Keratinocyte (primary cell): ENCODE results near the gene RNU1-2. TPM values are rescaled to one million over a fixed set of nuclear protein-coding genes. Genes with fewer than 3 reads are reported as not detected.

Experiments used
- DNase-seq: peaks from one replicate; pipeline ENCODE4 v3.0.0-alpha.2; 2011; ENCODE audit warnings: low read depth, missing footprints, low spot score
- FAIRE-seq: peaks from 2 replicates; lab custom pipeline; 2011; peaks lifted over from hg19 to GRCh38; lab: Jason Lieb, UNC
- H2AFZ ChIP-seq: 2 replicates; pipeline ENCODE4 v1.6.0; 2012; ENCODE audit warnings: low read length, control low read depth, inconsistent platforms; ENCODE audit not compliant: control insufficient read depth
- H3K27ac ChIP-seq: 2 replicates; pipeline ENCODE4 v1.5.1; 2011; ENCODE audit warnings: low read length; ENCODE audit not compliant: control insufficient read depth, insufficient read depth
- H3K27me3 ChIP-seq: 3 replicates; pipeline ENCODE4 v1.6.0; 2011; ENCODE audit warnings: low read length; ENCODE audit not compliant: control insufficient read depth, insufficient read depth; ENCODE audit errors: extremely low read depth
- H3K36me3 ChIP-seq, 2 experiments: 2 replicates in 1 of 2; 3 replicates in 1 of 2; pipeline ENCODE4 v1.5.1; 2011; ENCODE audit warnings: low read length in 2 of 2, mild to moderate bottlenecking in 1 of 2; ENCODE audit not compliant: control insufficient read depth in 2 of 2, insufficient read depth in 2 of 2; ENCODE audit errors: extremely low read depth in 1 of 2
- H3K4me1 ChIP-seq: 3 replicates; pipeline ENCODE4 v1.5.1; 2011; ENCODE audit warnings: low read length; ENCODE audit not compliant: control insufficient read depth, insufficient read depth; ENCODE audit errors: extremely low read depth
- H3K4me2 ChIP-seq: 3 replicates; pipeline ENCODE4 v1.6.0; 2011; ENCODE audit warnings: low read depth, low read length; ENCODE audit not compliant: control insufficient read depth, insufficient read depth; ENCODE audit errors: extremely low read depth
- H3K4me3 ChIP-seq, 3 experiments: fragments of 200-600 bp in 1 of 3; sonication (generic) in 1 of 3; 2 replicates in 2 of 3; 3 replicates in 1 of 3; pipeline ENCODE4 v1.5.1; 2011 to 2016; ENCODE audit warnings: low read length in 3 of 3, mild to moderate bottlenecking in 3 of 3, control low read depth in 2 of 3, inconsistent platforms in 1 of 3, low read depth in 1 of 3, mixed read lengths in 1 of 3, mixed run types in 1 of 3, moderate library complexity in 1 of 3; ENCODE audit not compliant: control insufficient read depth in 2 of 3, insufficient read depth in 2 of 3; ENCODE audit errors: extremely low read depth in 1 of 3
- H3K79me2 ChIP-seq: 2 replicates; pipeline ENCODE4 v1.6.0; 2012; ENCODE audit warnings: low read length; ENCODE audit not compliant: control insufficient read depth, insufficient read depth
- H3K9ac ChIP-seq: 3 replicates; pipeline ENCODE4 v1.6.0; 2011; ENCODE audit warnings: low read length; ENCODE audit not compliant: control insufficient read depth, insufficient read depth; ENCODE audit errors: extremely low read depth
- H3K9me1 ChIP-seq: 3 replicates; pipeline ENCODE4 v1.6.0; 2011; ENCODE audit warnings: low read length; ENCODE audit not compliant: control insufficient read depth, insufficient read depth; ENCODE audit errors: extremely low read depth
- H3K9me3 ChIP-seq: 2 replicates; pipeline ENCODE4 v1.5.1; 2012; ENCODE audit warnings: low read depth, low read length; ENCODE audit not compliant: control insufficient read depth
- H4K20me1 ChIP-seq: 3 replicates; pipeline ENCODE4 v1.6.0; 2011; ENCODE audit warnings: low read length; ENCODE audit not compliant: control insufficient read depth, insufficient read depth; ENCODE audit errors: extremely low read depth
- EZH2 ChIP-seq: IDR thresholded peaks from one replicate; pipeline ENCODE4 v1.6.1; 2012; ENCODE audit warnings: inconsistent platforms, mild to moderate bottlenecking, low read length, moderate library complexity
- dilution Hi-C: fragments of 300-500 bp; cut with MboI; formaldehyde crosslinking; loops from one replicate; pipeline ENCODE4 v1.7.0; 2020; ENCODE audit warnings: low sequenced_read_pairs; ENCODE audit not compliant: extremely low pct_ligation_motif_present
- polyA plus RNA-seq, 5 experiments: library from polyadenylated mRNA; depleted of rRNA in 3 of 5; stranded (reverse) in 3 of 5; stranded (forward) in 1 of 5; unstranded in 1 of 5; fragments of >200 nt; gene quantifications; 1 replicate in 1 of 5; 2 replicates in 3 of 5; 3 replicates in 1 of 5; pipeline versions ENCODE4 v1.2.1 to v1.2.3, GENCODE V29; 2011 to 2012; ENCODE audit warnings: missing spikeins in 2 of 5, low read depth in 1 of 5, low replicate concordance in 1 of 5
- TF ChIP-seq, protein P1 (sequence below), 3 experiments: IDR thresholded peaks in 1 of 3; conservative IDR thresholded peaks in 1 of 3; optimal IDR thresholded peaks in 1 of 3; 2 replicates in 2 of 3; 3 replicates in 1 of 3; pipeline versions ENCODE3 to v1.5.1; 2011; ENCODE audit warnings: low read length in 3 of 3, mild to moderate bottlenecking in 3 of 3, moderate library complexity in 2 of 3, control low read depth in 1 of 3, inconsistent platforms in 1 of 3; ENCODE audit not compliant: insufficient read depth in 2 of 3; ENCODE audit errors: extremely low read depth in 1 of 3

Gene RNU1-2
- polyA plus RNA-seq, 1 donor (not counting 4 experiments of a cell fraction or from before 2014, with no cell fraction given): 67.0 TPM

DNA sequence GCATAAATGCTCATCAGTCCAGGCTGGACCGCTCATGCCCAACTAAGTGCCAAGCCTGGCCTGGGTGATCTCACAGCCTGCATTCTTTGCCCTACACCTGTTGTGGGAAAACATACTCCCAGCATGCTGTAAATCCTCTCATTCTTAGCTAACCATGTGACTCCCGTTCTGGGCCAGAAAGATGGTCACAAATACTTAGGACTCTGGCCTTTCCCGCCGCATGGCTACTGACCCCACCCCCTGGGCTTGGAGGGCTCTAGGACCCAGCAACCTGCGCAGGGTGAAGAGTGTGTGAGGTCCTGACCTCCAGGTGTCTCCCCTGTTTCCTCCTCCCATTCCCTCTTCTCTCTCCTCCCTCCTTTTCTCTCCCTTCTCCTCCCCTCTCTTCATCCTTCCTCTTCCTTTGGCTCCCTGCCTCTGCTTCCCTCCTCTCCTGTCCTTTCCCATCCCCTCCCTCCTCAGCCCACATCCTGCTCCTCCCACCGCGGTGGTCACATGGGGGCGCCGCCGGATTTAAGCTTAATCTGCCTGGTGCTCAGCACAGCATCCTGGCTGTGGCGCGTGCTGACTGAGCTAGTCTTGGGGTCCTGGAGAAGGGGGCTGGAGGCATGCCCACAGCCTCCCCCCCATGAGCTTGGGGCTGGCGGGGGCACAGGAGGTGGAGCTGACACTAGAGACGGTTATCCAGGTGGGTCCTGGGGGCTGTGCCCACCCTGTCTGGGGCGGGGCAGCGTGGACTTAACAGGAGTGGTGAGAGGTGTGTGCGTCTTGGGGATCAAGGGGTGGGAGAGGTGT is 25.8 kb downstream of the RNU1-2 start, which contains the start of gene CROCC:
Gene CROCC (plus strand): TSS at position 541 of the 795 bp plus-strand sequence. CDS start 88 bp downstream, at position 629.
- Histone ChIP-seq H3K9me1 (no peaks in the 10 kb centered on the region), H3K4me1 (peaks cover 23% of the 10 kb centered on the region), H3K27ac (no peak within 1 kb of the TSS), H3K9me3 (no peaks in the 10 kb centered on the region), H3K4me3 (no peak within 1 kb of the TSS), H3K27me3 (no peaks in the 10 kb centered on the region), H3K9ac (no peak within 1 kb of the TSS), H3K36me3 (peaks cover 4 to 5% of the 10 kb centered on the region in 2 experiments), H3K79me2 (no peaks in the 10 kb centered on the region), H2AFZ (no peak within 1 kb of the TSS), H3K4me2 (no peak within 1 kb of the TSS), H4K20me1 (peaks cover 4% of the 10 kb centered on the region)
- dilution Hi-C loops: no loop called here
- no peak for DNase-seq
- no peak for TF ChIP-seq EZH2
- TF ChIP-seq, protein P1, sequence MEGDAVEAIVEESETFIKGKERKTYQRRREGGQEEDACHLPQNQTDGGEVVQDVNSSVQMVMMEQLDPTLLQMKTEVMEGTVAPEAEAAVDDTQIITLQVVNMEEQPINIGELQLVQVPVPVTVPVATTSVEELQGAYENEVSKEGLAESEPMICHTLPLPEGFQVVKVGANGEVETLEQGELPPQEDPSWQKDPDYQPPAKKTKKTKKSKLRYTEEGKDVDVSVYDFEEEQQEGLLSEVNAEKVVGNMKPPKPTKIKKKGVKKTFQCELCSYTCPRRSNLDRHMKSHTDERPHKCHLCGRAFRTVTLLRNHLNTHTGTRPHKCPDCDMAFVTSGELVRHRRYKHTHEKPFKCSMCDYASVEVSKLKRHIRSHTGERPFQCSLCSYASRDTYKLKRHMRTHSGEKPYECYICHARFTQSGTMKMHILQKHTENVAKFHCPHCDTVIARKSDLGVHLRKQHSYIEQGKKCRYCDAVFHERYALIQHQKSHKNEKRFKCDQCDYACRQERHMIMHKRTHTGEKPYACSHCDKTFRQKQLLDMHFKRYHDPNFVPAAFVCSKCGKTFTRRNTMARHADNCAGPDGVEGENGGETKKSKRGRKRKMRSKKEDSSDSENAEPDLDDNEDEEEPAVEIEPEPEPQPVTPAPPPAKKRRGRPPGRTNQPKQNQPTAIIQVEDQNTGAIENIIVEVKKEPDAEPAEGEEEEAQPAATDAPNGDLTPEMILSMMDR (optimal IDR thresholded peaks at IDR 0.05 in 1 of 3, IDR thresholded peaks at IDR 0.05 in 1 of 3, conservative IDR thresholded peaks at IDR 0.05 in 1 of 3; ENCODE audit: extremely low read depth in 1 of 3, insufficient read depth in 2 of 3, low read length in 3 of 3): no peak
- no peak for FAIRE-seq

DNA sequence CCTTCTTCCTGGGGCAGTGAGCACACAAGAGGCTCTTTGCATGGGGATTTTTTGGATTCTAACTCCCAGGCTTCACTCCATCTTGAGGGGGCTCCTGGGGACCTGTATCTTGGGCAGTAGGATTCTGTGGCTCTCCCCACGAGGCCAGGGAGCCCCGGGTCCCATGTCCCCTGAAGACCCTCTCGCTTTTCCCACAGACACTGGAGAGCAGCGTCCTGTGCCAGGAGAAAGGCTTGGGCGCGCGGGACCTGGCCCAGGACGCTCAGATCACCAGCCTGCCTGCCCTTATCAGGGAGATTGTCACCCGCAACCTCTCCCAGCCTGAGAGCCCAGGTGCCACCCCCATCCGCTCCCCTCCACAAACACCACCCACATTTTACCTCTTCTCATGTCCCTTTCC is 26.7 kb downstream of the RNU1-2 start:
- Histone ChIP-seq H3K36me3 (peaks cover 4 to 5% of the 10 kb centered on the region in 2 experiments), H3K79me2 (no peaks in the 10 kb centered on the region), H3K27me3 (no peaks in the 10 kb centered on the region), H3K4me2 (no peak overlapping the region), H3K4me3 (no peak overlapping the region), H3K9me1 (no peaks in the 10 kb centered on the region), H2AFZ (no peak overlapping the region), H3K27ac (no peak overlapping the region), H4K20me1 (peaks cover 4% of the 10 kb centered on the region), H3K9ac (no peak overlapping the region), H3K9me3 (no peaks in the 10 kb centered on the region), H3K4me1 (peaks cover 23% of the 10 kb centered on the region)
- no peak for FAIRE-seq
- no peak for DNase-seq
- dilution Hi-C loops: no loop called here
- TF ChIP-seq EZH2: no peak
- TF ChIP-seq, protein P1 (optimal IDR thresholded peaks at IDR 0.05 in 1 of 3, IDR thresholded peaks at IDR 0.05 in 1 of 3, conservative IDR thresholded peaks at IDR 0.05 in 1 of 3; ENCODE audit: extremely low read depth in 1 of 3, insufficient read depth in 2 of 3, low read length in 3 of 3): no peak
